ENCODE results near the gene MBD3L5.
"Not testable (repeated sequence)": the region's sequence is repeated elsewhere in the genome, so short reads cannot be mapped to it uniquely, and the experiment has no call there.

The MBD3L5 gene

GRCh38 chr19:7030278-7030677 is at the start of gene MBD3L5:
MBD3L5 (plus strand) TSS chr19:7030578; CDS start chr19:7030612, 34 bp downstream.
- not testable (repeated sequence) for DNase-seq (ENCODE audit: low spot score)

DNA sequence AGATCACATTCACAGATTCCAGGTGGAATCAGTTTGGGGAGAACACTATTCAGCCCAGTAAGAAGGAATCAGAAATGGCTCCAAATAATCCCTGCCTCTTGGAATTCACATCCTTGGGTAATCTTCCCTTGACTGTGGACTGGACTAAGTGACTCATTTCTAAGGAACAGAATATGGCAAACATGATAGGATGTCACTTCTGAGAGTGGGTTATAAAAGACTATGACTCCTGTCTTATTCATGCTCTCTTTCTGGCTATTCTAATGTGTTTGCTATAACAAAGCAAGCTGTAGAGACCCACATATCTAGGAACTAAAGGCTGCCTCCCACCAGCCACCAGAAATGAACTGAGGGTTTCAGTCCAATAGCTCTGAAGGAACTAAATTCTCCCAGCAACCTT is 46.9 kb upstream of the MBD3L5 start:
- DNase-seq (ENCODE audit: low spot score), result no peak

DNA sequence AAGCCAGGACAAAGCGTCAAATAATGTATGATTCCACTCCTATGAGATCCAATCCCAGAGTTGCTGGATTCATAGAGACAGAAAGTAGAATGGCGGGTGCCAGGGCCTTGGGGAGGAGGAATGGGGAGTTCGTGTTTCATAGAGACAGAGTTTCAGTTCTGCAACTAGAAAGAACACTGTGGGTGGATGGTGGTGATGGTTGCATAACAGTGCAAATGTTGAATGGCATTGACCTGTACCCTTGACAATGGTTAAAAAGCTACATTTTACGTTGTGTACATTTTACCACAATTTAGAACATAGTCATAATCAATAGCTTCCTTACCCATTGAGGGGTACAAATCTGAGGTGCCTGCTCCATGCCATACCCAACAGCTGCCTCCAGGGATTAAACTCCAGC is 42.5 kb upstream of the MBD3L5 start:
- no peak for DNase-seq (ENCODE audit: low spot score)

GRCh38 chr19:6988257-6988656 is 42.1 kb upstream of the MBD3L5 start:
- no peak for DNase-seq (ENCODE audit: low spot score)

- DNase-seq (ENCODE audit: low spot score), result no peak
Observed at GRCh38 chr19:6995054-6995453, 35.3 kb upstream of the MBD3L5 start.

DNA sequence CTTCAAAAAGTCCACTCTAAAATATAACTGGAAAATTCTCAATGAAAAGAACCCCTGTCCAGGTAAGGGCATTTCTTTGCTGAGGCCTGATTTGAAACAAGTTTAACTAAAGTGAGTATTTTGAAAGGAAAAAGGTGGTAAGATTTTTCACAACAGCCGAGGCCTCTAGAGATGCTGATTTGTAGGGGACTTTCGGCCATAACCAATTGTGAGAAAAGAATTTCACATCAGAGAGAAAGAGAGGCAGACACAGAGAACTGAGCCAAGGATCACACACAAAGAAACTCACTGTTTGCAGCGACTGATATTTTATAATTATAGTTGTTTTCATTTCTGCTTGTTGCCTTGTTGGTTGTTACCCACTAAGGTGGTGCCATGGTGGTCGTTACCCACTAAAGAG is 33.6 kb upstream of the MBD3L5 start:
- no peak for DNase-seq (ENCODE audit: low spot score)

GRCh38 chr19:6997679-6998445 is 32.5 kb upstream of the MBD3L5 start:
- no peak for DNase-seq (ENCODE audit: low spot score)

GRCh38 chr19:6999933-7000332 is 30.4 kb upstream of the MBD3L5 start:
- DNase-seq (ENCODE audit: low spot score), result no peak

DNA sequence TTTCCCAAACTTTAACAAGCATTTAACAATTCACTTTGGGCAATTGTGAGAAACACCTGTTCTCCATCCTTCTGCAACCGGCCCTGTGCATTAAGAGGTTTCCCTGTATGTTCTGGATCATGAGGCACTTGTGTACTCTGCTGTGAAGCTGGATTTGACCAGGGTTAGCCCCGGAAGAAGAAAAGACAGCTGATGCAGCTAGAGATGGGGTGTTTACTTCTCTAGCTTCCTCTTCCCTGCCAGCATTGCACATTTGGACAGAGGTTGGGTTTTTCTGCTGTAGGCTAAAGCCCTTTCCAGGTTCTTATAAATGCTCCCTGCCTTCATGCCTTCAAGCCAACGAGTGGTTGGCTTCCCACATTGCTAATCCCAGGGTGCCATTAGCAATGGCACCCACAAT is 30.0 kb upstream of the MBD3L5 start:
- DNase-seq (ENCODE audit: low spot score), result no peak

DNA sequence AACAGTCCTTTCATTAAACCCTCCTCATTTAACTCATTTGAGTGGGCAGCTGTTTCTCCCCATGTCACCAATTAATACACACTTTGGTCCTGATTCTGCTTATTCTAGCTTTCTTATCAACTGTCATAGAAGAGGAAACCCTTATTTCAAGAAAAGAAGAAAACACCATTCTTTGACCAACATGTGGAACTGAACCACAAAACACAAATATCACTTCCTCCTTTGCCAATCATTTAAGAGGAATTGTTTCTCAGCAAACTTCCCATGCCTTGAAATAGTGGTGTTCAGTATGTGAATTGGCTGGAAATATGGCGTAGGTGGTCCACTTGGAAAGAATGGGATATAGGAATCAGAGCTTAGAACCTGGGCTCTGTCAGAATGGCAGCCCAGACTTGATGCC is 29.6 kb upstream of the MBD3L5 start:
- DNase-seq (ENCODE audit: low spot score), result no peak

DNA sequence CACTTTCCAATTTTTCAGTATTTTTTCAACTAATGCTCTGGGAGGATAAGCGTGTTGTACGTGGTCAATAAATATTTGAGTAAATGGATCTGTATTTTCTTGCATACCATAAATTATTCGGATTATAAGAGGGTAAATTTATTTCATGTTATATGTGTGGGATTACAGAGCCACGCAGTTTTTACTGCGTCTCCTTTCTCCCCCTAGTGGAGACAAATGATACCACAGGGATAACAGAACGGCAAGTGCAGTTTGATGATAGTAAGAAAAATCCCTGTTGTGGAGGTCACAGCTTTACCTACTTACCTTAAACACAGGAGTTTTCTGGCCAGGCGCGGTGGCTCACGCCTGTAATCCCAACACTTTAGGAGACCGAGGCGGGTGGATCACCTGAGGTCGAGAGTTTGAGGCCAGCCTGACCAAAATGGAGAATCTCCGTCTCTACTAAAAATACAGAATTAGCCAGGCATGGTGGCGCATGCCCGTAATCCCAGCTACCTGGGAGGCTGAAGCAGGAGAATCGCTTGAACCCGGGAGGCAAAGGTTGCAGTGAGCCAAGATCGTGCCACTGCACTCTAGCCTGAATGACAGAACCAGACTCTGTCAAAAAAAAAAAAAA is 26.0 kb upstream of the MBD3L5 start:
- no peak for DNase-seq (ENCODE audit: low spot score)

GRCh38 chr19:7006135-7006704 is 24.2 kb upstream of the MBD3L5 start:
- DNase-seq (ENCODE audit: low spot score), result no peak

GRCh38 chr19:7007859-7008258 is 22.5 kb upstream of the MBD3L5 start:
- no peak for DNase-seq (ENCODE audit: low spot score)

DNA sequence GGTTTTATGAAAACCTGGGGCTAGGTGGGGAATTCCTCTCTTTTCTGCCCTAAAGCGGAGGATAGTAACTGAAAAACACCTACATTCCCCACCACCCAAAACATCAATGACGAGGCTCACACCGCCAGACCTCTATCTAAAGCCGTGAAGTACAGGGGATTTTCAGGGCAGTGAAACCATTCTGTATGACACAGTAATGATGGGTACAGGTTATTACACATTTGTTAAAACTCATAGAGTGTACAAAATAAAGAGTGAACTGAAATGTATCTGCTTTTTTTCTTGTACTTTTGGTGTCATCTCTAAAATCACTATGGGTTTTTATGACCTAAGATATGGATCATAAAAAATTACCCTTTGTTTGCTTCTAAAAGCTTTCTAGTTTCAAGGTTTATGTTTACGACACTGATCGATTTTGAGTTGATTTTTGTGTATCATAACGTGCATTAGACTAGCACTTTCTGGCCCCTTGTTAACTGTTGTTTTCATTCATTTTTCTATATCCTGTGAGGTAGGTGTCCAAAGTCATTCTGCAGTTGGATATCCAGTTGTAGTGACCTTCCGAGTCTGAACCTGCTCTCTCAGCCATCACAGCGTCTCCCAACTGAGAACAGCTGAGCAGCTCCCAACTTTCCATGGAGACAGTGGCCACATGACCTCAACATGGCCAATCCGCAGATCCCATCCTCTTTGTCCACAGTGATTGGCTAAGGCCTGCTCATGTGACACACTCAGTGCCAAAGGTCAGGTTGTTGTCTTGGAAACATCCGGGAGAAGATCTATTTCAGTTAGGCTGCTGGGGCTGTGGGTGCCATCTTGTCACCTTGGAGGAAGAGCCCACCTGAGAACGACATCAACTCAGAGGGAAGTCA is 19.4 kb upstream of the MBD3L5 start:
- DNase-seq (ENCODE audit: low spot score), result no peak

- DNase-seq (ENCODE audit: low spot score), result peak; percentile 36
Observed at GRCh38 chr19:7013678-7014077, 16.7 kb upstream of the MBD3L5 start.

DNA sequence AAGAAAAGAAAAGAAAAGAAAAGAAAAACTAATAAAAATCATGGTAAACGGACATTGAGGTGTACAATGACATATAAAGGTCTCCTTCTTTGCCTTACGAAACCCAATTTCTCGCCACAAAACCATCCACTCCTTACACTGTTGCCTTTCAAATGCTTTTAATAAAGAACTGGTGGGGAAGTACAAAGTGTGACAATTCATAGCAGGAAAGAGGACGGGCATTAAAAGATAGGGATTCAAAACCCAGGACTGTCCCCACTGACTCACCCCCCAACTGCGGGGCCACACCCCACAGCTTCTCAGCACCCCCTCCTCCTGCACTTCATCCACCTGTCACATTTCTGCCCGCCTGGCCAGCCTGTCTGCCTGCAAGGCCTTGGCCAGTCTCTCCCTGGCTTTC is 11.6 kb upstream of the MBD3L5 start:
- no peak for DNase-seq (ENCODE audit: low spot score)

DNA sequence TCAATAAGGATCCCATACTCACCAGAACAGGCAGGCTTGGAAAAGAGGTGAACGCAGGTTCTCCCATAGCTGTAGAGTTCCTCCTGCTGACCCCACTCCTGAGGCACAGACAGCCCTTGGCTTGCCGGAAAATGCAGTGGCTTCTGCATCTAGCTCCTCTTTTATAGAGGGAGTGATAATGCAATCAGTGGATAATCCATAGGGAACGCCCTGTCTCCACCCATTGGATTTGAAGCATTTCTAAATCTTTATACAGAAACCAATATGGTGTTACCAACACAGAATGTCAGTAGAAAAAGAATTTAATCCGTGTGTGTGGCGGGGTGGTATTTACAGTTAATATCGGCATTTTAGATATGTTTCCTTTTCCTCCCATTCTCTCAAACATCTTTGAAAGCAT is 9.0 kb upstream of the MBD3L5 start, which contains the start of gene MBD3L2B:
TSS of gene MBD3L2B (minus strand) at position 101 of the 400 bp plus-strand sequence. CDS start at position 67, 34 bp downstream.
- not testable (repeated sequence) for DNase-seq (ENCODE audit: low spot score)

- DNase-seq (ENCODE audit: low spot score), result not testable (repeated sequence)
Observed at GRCh38 chr19:7028790-7029189, 1.6 kb upstream of the MBD3L5 start.

- DNase-seq (ENCODE audit: low spot score), result not testable (repeated sequence)
Observed at GRCh38 chr19:7040079-7040478, 9.7 kb downstream of the MBD3L5 start, which contains the start of gene MBD3L4. MBD3L4 (minus strand) TSS chr19:7040179; CDS start chr19:7040144, 35 bp downstream.

DNA sequence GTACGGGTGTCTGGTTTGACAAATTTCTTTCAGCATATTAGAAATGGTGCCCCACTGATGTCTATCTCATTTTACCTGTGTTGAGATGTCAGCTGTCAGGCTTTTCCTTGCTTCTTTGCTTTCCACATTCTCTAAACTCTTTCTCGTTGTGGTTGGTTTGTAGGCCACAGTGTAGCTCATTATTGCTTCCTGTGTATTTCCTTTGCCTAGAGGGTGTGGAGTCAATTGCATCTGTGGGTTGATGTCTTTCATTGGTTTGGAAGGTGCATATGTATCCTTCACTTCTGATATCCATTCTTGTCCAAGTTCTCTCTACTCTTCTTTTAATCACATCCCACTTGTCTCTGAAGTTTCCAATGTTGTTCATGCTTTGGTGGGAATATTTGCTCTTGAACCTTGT is 11.2 kb downstream of the MBD3L5 start:
- DNase-seq (ENCODE audit: low spot score), result not testable (repeated sequence)

DNA sequence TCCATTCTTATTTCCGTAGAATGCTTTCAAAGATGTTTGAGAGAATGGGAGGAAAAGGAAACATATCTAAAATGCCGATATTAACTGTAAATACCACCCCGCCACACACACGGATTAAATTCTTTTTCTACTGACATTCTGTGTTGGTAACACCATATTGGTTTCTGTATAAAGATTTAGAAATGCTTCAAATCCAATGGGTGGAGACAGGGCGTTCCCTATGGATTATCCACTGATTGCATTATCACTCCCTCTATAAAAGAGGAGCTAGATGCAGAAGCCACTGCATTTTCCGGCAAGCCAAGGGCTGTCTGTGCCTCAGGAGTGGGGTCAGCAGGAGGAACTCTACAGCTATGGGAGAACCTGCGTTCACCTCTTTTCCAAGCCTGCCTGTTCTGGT is 18.6 kb downstream of the MBD3L5 start, which contains the start of gene MBD3L2:
TSS of gene MBD3L2 (plus strand) at position 301 of the 400 bp plus-strand sequence. CDS start at position 354, 53 bp downstream.
- DNase-seq (ENCODE audit: low spot score), result not testable (repeated sequence)

DNA sequence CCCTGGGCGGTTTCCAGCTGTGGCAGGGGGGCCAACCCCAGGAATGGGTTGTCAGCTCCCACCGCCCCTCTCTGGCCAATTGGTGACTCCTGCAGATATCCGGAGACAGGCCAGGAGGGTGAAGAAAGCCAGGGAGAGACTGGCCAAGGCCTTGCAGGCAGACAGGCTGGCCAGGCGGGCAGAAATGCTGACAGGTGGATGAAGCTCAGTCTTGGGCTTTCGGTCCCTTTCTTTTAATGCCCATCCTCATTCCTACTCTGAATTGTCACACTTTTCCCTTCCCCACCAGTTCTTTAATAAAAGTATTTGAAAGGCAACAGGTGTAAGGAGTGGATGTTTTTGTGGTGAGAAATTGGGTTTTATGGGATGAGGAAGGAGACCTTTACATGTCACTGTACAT is 21.0 kb downstream of the MBD3L5 start:
- not testable (repeated sequence) for DNase-seq (ENCODE audit: low spot score)
